Measurements from ENCODE around the gene THUMPD3. TPM values are rescaled to one million over a fixed set of nuclear protein-coding genes. Genes with fewer than 3 reads are reported as not detected.

The THUMPD3 gene
- total RNA-seq, 1 experiment from 2014 or later: 87.3 TPM

DNA sequence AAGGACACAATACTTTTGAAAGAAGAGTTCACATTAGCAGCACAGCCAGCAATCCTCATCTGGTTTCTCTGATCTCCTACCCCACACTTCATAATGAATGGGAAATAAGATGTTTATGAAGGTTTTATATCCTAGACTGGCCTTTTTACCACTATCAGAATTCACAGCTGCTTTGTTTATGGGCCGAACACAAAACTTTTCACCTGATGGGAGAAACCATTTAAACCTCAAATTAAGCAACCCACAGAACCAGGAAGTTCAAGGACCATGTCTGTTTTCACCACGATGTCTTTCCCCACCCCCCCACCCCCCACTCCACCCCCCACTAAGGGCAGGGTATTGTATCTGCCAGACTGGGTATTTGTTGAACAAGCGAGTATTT is 23.2 kb downstream of the THUMPD3 start:
- H3K9me3 ChIP-seq (replicated peaks): no peaks in the 10 kb centered on the region
- H3K4me1 ChIP-seq: no peaks in the 10 kb centered on the region
- no peak overlapping the region for H3K27ac ChIP-seq
- H3K4me3 ChIP-seq: no peak overlapping the region
- DNase-seq: no peak
- H3K27me3 ChIP-seq: no peaks in the 10 kb centered on the region
- H3K36me3 ChIP-seq: peaks cover 93% of the 10 kb centered on the region

DNA sequence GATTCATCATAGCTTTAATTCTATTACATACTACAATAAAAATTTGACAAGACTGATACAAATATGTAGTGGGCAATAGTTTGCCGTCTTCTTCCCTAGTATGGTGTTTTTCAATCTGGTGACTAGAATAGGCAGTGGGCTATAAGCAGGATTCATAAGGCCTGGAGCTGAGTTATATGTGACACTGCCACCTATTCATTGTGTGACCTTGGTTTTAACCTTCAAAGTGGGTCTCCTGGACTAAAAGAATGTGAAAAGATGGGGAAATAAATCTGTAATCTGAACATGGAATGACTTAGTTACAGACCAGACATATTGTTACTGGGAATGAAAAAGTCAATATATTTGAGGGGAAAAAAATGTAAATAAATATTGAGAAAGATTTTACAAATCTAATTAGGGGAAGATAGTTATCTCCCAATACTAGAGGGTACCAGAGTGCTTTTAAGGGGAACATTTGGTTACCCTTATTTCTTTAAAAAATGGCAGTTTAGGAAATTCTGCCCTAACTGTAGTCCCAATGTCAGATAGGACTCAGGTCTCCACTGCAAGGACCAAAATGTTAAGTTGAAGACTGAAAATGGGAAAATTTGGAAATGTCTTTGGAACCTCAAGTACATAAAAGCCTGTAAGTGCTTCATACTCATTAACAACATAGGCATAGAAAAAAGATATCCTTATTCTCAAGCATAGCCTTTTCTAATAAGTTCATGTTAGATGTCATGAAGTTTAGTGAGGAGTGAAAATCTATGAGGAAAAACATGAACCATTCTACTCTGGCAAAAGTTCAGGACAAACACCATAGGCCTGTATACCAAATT is 23.9 kb downstream of the THUMPD3 start:
- no peak overlapping the region for H3K4me3 ChIP-seq
- H3K27ac ChIP-seq: no peak overlapping the region
- H3K9me3 ChIP-seq (replicated peaks): no peaks in the 10 kb centered on the region
- H3K27me3 ChIP-seq: no peaks in the 10 kb centered on the region
- no peaks in the 10 kb centered on the region for H3K4me1 ChIP-seq
- peaks cover 96% of the 10 kb centered on the region for H3K36me3 ChIP-seq
- DNase-seq: no peak

DNA sequence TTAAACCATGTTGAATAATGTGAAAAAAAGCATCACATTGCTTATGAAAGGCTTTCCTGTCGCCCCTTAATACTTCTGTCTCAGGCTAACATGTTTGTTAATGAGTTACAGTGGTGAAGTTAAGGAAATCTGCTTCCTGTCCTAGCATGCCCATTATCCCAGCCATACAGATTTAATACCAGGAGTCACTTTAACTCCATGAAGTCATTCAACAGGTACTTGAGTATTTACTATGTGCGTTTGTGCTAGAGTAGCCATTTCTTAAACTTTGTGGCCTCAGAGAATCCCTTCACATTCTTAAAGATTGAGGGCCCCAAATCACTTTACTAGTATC is 24.4 kb downstream of the THUMPD3 start:
- Histone ChIP-seq H3K27ac (no peak overlapping the region), H3K36me3 (peaks cover 97% of the 10 kb centered on the region), H3K27me3 (no peaks in the 10 kb centered on the region), H3K4me1 (no peaks in the 10 kb centered on the region), H3K9me3 (replicated peaks) (no peaks in the 10 kb centered on the region), H3K4me3 (no peak overlapping the region)
- DNase-seq: no peak

DNA sequence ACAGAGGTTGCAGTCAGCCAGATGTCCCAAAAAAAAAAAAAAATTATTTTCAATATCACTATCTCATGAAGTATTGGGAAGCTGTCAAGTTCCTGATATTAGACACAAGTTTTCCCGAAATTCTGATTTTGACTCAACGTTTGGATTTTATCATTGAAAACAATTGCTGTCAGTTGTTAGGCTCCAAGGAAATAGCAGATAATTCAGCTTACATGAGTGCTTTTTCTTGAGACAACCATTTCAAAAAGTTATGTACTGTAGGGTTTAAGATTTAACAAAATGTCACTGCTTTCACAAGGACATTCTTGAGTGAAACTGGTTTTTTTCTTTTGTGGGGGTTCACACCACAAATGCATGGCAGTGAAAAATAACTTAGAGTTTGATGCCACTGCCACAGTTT is 25.3 kb downstream of the THUMPD3 start:
- peaks cover 95% of the 10 kb centered on the region for H3K36me3 ChIP-seq
- DNase-seq: no peak
- no peak overlapping the region for H3K4me3 ChIP-seq
- H3K9me3 ChIP-seq (replicated peaks): no peaks in the 10 kb centered on the region
- H3K27ac ChIP-seq: no peak overlapping the region
- H3K27me3 ChIP-seq: no peaks in the 10 kb centered on the region
- H3K4me1 ChIP-seq: no peaks in the 10 kb centered on the region

DNA sequence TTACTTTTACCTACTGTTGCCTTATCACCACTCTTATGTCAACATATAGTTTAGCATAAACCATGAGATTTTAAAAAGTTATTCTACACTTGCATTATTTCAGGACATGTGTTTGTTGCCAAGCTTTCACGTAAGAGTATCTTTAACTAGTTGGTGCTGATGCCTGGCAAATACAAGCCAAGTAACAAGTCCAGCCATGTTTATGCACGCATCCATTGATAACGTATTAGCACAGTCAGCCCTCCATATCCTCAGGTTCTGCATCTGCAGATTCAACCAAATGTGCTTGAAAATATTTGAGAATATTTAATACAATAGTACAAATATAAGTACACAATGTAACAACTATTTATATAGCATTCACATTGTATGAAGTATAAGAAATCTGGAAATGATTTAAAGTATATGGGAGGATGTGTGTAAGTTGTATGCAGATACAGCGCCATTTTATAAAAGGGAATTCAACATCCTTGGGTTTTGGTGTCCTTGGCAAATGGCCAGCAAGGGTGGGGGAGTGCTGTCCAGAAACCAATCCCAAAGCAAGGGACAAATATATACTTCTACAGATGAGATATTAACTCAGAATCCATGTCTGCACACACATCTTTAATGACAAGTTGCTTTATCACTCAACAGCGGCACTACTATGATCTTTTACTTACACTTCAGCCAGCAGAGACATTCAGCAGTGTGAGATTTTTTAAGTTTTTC is 25.9 kb downstream of the THUMPD3 start:
- Histone ChIP-seq H3K4me1 (no peaks in the 10 kb centered on the region), H3K27ac (no peak overlapping the region), H3K27me3 (no peaks in the 10 kb centered on the region), H3K36me3 (peaks cover 91% of the 10 kb centered on the region), H3K9me3 (replicated peaks) (no peaks in the 10 kb centered on the region), H3K4me3 (no peak overlapping the region)
- no peak for DNase-seq

DNA sequence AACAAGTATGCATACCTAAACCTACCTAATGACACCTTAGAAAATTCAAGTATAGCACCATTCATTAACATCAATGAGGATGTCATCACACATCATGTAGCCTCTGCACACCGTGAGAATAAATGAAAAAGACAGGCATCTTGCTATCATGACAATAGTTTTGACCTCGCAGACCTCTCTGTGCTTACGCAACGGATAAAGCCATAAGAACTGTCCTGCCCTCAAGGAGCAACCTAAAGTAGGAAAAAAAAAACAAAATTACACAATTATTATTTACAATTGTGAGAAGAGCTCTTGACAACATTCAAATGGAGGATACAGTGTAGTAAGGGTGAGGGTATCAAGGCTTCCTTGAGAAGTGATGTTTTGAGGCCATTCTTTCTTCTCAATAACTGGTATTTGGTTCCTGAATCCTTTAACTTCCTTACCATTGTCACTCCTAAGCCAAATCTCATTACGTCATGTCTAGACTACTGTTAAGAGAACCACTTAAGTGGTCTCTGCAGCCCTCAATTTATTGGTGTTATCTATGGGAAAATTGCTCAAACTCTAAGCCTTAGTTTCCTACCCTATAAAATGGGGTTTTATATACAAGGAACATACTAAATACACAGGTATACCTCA is 27.5 kb downstream of the THUMPD3 start:
- Histone ChIP-seq H3K4me1 (0 out of 2 replicates have a peak, but pooled peaks cover 6% of the 10 kb centered on the region), H3K27me3 (no peaks in the 10 kb centered on the region), H3K27ac (no peak overlapping the region), H3K9me3 (replicated peaks) (no peaks in the 10 kb centered on the region), H3K4me3 (no peak overlapping the region), H3K36me3 (peaks cover 88% of the 10 kb centered on the region)
- DNase-seq: no peak

DNA sequence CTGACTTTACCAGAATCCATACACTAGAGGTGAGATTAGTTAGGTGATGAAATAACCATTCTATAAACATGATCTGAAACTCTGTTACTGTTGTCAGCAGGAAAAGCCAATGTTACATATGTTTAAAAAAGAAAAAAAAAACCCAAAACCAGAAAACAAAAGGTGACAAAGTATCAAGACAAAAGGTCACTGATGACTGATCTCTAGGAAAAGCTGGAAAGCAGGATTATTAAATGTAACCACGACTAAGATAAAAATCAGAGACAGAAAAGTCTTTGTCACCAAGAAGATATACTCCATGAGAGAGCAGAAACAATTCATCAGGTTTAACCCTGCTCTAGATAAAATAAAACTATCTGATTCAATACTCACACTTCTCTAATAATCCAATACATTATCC is 29.2 kb downstream of the THUMPD3 start:
- H3K4me1 ChIP-seq: 0 out of 2 replicates have a peak, but pooled peaks cover 6% of the 10 kb centered on the region
- H3K27ac ChIP-seq: no peak overlapping the region
- H3K4me3 ChIP-seq: no peak overlapping the region
- no peaks in the 10 kb centered on the region for H3K9me3 ChIP-seq (replicated peaks)
- H3K27me3 ChIP-seq: no peaks in the 10 kb centered on the region
- H3K36me3 ChIP-seq: peaks cover 74% of the 10 kb centered on the region
- no peak for DNase-seq

DNA sequence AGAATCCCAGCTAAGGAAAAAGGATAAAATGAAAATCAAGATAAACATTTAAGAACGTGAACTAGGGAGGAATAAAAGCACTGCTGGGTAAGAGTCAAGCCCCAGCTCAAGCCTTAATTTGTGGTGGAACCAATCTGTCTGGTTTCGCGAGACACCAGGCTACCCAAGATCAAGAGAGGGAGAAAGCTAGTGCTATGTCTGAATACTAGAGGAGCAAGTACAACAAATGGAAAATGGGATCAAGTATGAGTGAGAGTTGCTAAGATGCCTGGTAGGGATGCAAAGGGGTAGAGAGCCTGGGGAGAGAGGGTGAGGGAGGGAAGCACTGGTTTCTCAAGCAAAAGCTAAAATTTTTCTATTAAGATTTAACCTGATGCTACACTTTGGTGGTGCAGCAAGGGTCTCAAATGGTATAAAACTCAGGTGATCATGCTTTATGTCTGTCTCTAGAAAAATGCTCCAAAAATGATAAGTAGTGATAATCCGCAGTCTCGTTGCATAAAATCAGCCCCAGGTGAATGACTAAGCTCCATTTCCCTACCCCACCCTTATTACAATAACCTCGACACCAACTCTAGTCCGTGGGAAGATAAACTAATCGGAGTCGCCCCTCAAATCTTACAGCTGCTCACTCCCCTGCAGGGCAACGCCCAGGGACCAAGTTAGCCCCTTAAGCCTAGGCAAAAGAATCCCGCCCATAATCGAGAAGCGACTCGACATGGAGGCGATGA is 32.9 kb downstream of the THUMPD3 start:
- no peak for DNase-seq
- H3K4me3 ChIP-seq: peak overlapping the region; percentile 88
- H3K27ac ChIP-seq: peak overlapping the region; percentile 93
- no peaks in the 10 kb centered on the region for H3K9me3 ChIP-seq (replicated peaks)
- peaks cover 38% of the 10 kb centered on the region for H3K36me3 ChIP-seq
- peaks cover 15% of the 10 kb centered on the region for H3K4me1 ChIP-seq
- no peaks in the 10 kb centered on the region for H3K27me3 ChIP-seq

DNA sequence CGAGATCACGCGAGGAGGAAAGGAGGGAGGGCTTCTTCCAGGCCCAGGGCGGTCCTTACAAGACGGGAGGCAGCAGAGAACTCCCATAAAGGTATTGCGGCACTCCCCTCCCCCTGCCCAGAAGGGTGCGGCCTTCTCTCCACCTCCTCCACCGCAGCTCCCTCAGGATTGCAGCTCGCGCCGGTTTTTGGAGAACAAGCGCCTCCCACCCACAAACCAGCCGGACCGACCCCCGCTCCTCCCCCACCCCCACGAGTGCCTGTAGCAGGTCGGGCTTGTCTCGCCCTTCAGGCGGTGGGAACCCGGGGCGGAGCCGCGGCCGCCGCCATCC is 33.4 kb downstream of the THUMPD3 start:
- no peaks in the 10 kb centered on the region for H3K9me3 ChIP-seq (replicated peaks)
- no peaks in the 10 kb centered on the region for H3K27me3 ChIP-seq
- peak; percentile 92 to 94 for DNase-seq
- peaks cover 20% of the 10 kb centered on the region for H3K4me1 ChIP-seq
- H3K4me3 ChIP-seq: peak overlapping the region; percentile 88
- peak overlapping the region; percentile 93 for H3K27ac ChIP-seq
- H3K36me3 ChIP-seq: peaks cover 33% of the 10 kb centered on the region

DNA sequence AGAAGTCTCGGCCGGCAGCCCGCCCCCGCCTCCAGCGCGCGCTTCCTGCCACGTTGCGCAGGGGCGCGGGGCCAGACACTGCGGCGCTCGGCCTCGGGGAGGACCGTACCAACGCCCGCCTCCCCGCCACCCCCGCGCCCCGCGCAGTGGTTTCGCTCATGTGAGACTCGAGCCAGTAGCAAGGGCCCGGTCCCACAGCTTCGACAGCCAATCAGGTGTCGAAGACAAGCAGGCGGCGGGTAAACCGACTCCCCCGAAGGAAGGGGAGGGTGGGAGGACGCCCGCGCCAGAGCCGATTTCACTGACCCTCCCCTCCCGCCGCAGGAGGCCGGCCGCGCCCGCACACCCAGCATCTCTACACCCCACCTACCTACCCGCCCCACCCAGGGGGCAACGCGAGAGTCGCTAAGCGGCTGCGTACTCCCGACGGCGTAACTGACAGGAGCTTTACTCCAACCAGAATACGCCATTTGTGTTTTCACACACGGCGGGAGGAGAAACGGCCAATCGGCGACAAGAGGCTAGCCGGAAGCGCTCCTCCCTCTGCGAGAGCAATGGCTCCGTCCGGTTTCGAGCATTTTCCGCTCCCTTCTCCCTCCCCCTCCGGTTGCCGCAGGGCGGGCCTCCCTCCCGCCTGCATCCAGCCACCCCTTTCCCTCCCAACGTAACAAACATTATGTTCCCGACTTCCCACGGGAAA is 33.9 kb downstream of the THUMPD3 start:
- H3K27ac ChIP-seq: peak overlapping the region; percentile 93
- DNase-seq: peak; percentile 99
- peaks cover 28% of the 10 kb centered on the region for H3K36me3 ChIP-seq
- no peaks in the 10 kb centered on the region for H3K27me3 ChIP-seq
- peak overlapping the region; percentile 88 for H3K4me3 ChIP-seq
- H3K4me1 ChIP-seq: peaks cover 20% of the 10 kb centered on the region
- H3K9me3 ChIP-seq (replicated peaks): no peaks in the 10 kb centered on the region

DNA sequence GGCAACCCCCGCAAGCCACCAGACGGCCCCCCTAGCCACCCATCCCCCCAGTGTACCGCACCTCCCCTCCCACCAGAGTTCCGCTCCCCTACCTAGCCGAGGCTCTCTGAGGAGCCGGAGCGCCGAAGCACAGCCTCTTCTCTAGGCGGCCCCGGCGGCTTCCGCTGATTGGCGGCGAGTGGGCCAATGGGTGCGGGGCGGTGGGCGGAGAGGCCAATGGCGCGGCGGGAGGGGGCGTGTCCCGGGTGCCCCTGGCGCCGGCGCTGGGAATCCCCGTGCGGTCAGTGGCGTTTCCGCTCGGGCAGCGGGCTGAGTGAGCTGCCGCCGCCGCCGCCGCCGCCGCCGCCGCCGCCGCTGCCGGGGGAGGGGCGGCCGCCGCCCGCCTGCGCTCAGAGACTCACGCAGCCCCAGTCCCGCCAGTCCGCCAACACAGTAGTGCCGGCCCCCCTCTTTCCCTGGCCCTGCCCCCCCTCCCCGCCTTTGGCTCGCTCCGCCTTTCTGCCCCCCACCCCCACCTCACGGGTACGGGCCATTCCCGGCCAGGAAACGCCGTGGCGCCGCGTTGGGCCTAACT is 34.6 kb downstream of the THUMPD3 start, which contains the start of gene SETD5:
TSS of gene SETD5 (plus strand) at position 284 of the 574 bp plus-strand sequence. CDS start 31,324 bp downstream, outside the sequence.
- Histone ChIP-seq H3K4me3 (peak within 1 kb of the TSS; percentile 88), H3K36me3 (peaks cover 21% of the 10 kb centered on the region), H3K4me1 (peaks cover 26% of the 10 kb centered on the region), H3K27me3 (no peaks in the 10 kb centered on the region), H3K9me3 (replicated peaks) (no peaks in the 10 kb centered on the region), H3K27ac (peak within 1 kb of the TSS; percentile 96)
- peak; percentile 98 for DNase-seq

DNA sequence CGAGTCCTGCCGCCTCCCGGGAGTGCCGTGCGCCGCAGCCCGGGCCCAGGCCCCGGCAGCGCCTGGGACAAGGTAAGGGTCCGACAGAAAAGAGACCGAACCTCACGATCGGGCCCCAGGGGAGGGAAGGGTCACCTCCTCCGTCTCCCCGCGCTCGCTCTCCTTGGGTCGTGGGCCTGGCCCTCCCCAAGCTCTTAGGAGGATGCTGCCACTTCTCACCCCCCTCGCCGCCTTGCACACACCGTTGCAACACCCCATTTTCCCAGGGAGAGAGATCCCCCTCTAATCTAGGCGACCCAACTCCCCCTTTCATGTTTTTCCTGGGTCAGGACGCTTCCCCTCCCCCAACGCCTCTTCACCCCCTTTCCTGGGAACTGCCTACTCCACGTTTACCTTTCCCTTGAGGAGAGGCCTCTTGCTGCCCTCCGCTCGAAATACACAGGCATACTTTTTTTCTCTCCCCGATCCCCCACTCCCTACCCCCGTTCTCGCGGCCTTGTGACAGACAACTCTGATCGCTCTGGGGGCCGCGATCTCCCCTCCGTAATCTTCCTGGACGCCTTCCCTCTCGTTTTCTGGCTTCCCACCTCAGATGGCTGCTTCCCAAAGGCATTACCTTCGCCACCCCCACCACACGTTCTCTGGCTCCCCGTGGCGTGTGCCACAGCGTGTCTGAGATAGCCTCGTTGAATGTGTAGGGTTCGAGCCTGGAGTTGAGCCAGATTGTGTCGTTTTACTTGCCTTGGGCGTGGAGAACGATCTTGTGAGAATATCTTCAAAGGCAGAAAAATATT is 35.2 kb downstream of the THUMPD3 start:
- DNase-seq: peak; percentile 46 to 63
- peak overlapping the region; percentile 96 for H3K27ac ChIP-seq
- no peaks in the 10 kb centered on the region for H3K9me3 ChIP-seq (replicated peaks)
- no peaks in the 10 kb centered on the region for H3K27me3 ChIP-seq
- H3K4me3 ChIP-seq: peak overlapping the region; percentile 88
- H3K36me3 ChIP-seq: peaks cover 16% of the 10 kb centered on the region
- H3K4me1 ChIP-seq: peaks cover 33% of the 10 kb centered on the region

DNA sequence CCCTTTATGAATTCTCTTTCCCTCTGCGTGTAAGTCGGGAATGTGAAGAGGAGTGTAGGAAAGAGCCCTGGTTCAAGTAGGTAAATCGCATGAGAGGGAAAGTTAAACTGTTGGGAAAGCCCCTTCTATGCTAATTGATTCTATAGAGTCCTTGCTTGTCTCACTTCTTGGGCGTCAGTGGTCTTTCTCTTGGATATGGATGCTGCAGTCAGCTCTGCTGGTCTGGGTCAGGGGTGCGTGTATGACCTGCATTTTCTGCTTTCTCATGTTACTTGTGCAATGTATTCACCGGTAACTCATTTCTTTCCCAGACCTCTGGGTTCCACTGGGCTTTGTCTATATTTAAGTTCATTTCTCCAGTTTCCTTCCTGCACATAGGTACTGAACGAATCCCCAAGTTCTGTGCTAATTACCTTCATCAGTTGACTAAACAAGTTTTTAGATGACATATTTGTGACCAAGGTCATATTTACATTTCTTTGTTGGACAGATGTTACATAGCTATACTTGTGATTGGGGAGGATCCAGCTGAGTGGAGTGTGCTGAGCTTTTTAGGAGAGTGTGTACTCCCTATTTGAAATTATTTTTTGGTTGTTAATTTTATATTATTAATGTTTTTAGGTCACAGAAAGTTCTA is 36.0 kb downstream of the THUMPD3 start:
- H3K4me3 ChIP-seq: peak overlapping the region; percentile 88
- H3K27me3 ChIP-seq: no peaks in the 10 kb centered on the region
- peaks cover 40% of the 10 kb centered on the region for H3K4me1 ChIP-seq
- H3K36me3 ChIP-seq: peaks cover 13% of the 10 kb centered on the region
- peak overlapping the region; percentile 96 for H3K27ac ChIP-seq
- DNase-seq: peak; percentile 42 to 64
- H3K9me3 ChIP-seq (replicated peaks): no peaks in the 10 kb centered on the region

Data from SJCRH30 (cell line).